HepG2 (cell line): Measurements from ENCODE around the gene MAP3K2. TPM values are rescaled to one million over a fixed set of nuclear protein-coding genes. Genes with fewer than 3 reads are reported as not detected.

ENCODE experiments used
- ARHGAP35 ChIP-seq: sonication (generic); formaldehyde crosslinking; IDR thresholded peaks from 2 replicates; pipeline ENCODE4 v1.9.0; 2022; ENCODE audit warnings: mild to moderate bottlenecking, inconsistent platforms, moderate library complexity, missing genetic modification reagents, borderline replicate concordance
- BCL3 ChIP-seq: sonication (generic); formaldehyde crosslinking; IDR thresholded peaks from 2 replicates; pipeline ENCODE4 v1.5.1; 2020; ENCODE audit warnings: mild to moderate bottlenecking, missing genetic modification reagents, moderate library complexity
- CENPT ChIP-seq: sonication (generic); formaldehyde crosslinking; IDR thresholded peaks from 2 replicates; pipeline ENCODE4 v1.8.0; 2022; ENCODE audit warnings: low read depth, mild to moderate bottlenecking, moderate library complexity, missing genetic modification reagents
- CREBL2 ChIP-seq: sonication (generic); formaldehyde crosslinking; IDR thresholded peaks from 2 replicates; pipeline ENCODE4 v1.8.1; 2023; ENCODE audit warnings: missing genetic modification reagents, mild to moderate bottlenecking, borderline replicate concordance
- HDAC2 ChIP-seq: sonication (generic); formaldehyde crosslinking; IDR thresholded peaks from 2 replicates; pipeline ENCODE4 v1.4.0; 2020; ENCODE audit warnings: missing genetic modification reagents
- PBX2 ChIP-seq: IDR thresholded peaks from 2 replicates; pipeline ENCODE4 v1.6.1; 2016; ENCODE audit warnings: control low read depth
- POLR2A ChIP-seq, 2 experiments: IDR thresholded peaks; 2 replicates each; pipeline ENCODE4 v1.6.1; 2011; ENCODE audit warnings: low read depth in 2 of 2, low read length in 2 of 2, mild to moderate bottlenecking in 1 of 2, moderate library complexity in 1 of 2; ENCODE audit not compliant: insufficient read depth in 1 of 2
- RBM39 ChIP-seq: fragments of 200-400 bp; formaldehyde crosslinking; IDR thresholded peaks from one replicate; pipeline ENCODE4 v1.6.1; 2018; ENCODE audit warnings: antibody characterized with exemption, mild to moderate bottlenecking, low read depth, low read length; ENCODE audit not compliant: poor library complexity, severe bottlenecking
- TRIM22 ChIP-seq: fragments of 450-650 bp; IDR thresholded peaks from 2 replicates; pipeline ENCODE4 v1.6.1; 2017
- ZFAT ChIP-seq: sonication (generic); formaldehyde crosslinking; conservative IDR thresholded peaks from 2 replicates; pipeline ENCODE4 v1.8.1; 2023; ENCODE audit warnings: missing genetic modification reagents, inconsistent platforms
- ZNF646 ChIP-seq: sonication (generic); formaldehyde crosslinking; IDR thresholded peaks from 2 replicates; pipeline ENCODE4 v1.9.0; 2021; ENCODE audit warnings: mild to moderate bottlenecking, missing genetic modification reagents
- ZNF740 ChIP-seq: sonication (generic); formaldehyde crosslinking; IDR thresholded peaks from 2 replicates; pipeline ENCODE4 v1.4.0; 2020; ENCODE audit warnings: missing genetic modification reagents
- ZNF879 ChIP-seq: sonication (generic); formaldehyde crosslinking; IDR thresholded peaks from 2 replicates; pipeline ENCODE4 v1.8.1; 2023; ENCODE audit warnings: missing genetic modification reagents
- ZSCAN5A ChIP-seq: sonication (generic); formaldehyde crosslinking; IDR thresholded peaks from 2 replicates; pipeline ENCODE4 v1.8.0; 2022; ENCODE audit warnings: mild to moderate bottlenecking, missing genetic modification reagents, borderline replicate concordance
- polyA plus RNA-seq, 8 experiments: library from polyadenylated mRNA; depleted of rRNA in 3 of 8; stranded (reverse) in 7 of 8; unstranded in 1 of 8; fragments of >200 nt; fragmentation: Illumina TruSeq in 4 of 8; extraction: Trizol in 4 of 8; gene quantifications; 2 replicates each; pipeline versions ENCODE4 v1.2.1 to v1.2.3, GENCODE V29; 2011 to 2016; ENCODE audit warnings: low read depth in 4 of 8, missing spikeins in 1 of 8, mixed read lengths in 1 of 8; ENCODE audit not compliant: insufficient read depth in 1 of 8
- total RNA-seq, 5 experiments: library from RNA; depleted of rRNA; stranded (reverse); fragments of >200 nt; fragmentation: Illumina TruSeq; extraction: Trizol; gene quantifications; 2 replicates each; pipeline ENCODE4 v1.2.3, GENCODE V29; 2016; ENCODE audit warnings: low read depth in 1 of 5

The MAP3K2 gene
- total and polyA plus RNA-seq, 2 of the 13 experiments (the other 11 are each of a cell fraction or from before 2014, with no cell fraction given) = 12.2 to 37.2 TPM

- TF ChIP-seq RBM39 (peak; percentile 69), BCL3 (CRISPR knock-in tag) (peak; percentile 77), ZNF879 (CRISPR knock-in tag) (no peak), ZFAT (CRISPR knock-in tag) (no peak), ZSCAN5A (CRISPR knock-in tag) (no peak), CENPT (CRISPR knock-in tag) (peak; percentile 85; the same call in 1 of the 2 replicates), TRIM22 (no peak), ZNF740 (CRISPR knock-in tag) (no peak), ZNF646 (0 out of 2 replicates have a peak, but pooled peaks have one; percentile 32), CREBL2 (0 out of 2 replicates have a peak, but pooled peaks have one; percentile 26), POLR2A (IDR thresholded peaks at IDR 0.05; ENCODE audit: insufficient read depth in 1 of 2, low read depth in 2 of 2, low read length in 2 of 2) (peak; percentile 28 to 49; a peak in 2 of 4 replicates), PBX2 (no peak), HDAC2 (CRISPR knock-in tag) (no peak), ARHGAP35 (CRISPR knock-in tag) (peak; percentile 64; the same call in 1 of the 2 replicates)
These were observed 20.4 kb upstream of the MAP3K2 start (continued) for GRCh38 chr2:127408004-127408806.
